Left ventricle myocardium inferior (tissue), 1 donor: ENCODE measurements around the gene LRIG1. TPM values are rescaled to one million over a fixed set of nuclear protein-coding genes. Genes with fewer than 3 reads are reported as not detected.

Source experiments
- DNase-seq: peaks from one replicate; pipeline ENCODE4 v3.0.0-alpha.2; 2020
- H3K27ac ChIP-seq: fragments of 200-600 bp; replicated peaks from 2 replicates; pipeline ENCODE4 v1.8.0; 2021
- H3K27me3 ChIP-seq: fragments of 200-600 bp; 2 replicates; pipeline ENCODE4 v1.8.0; 2021; ENCODE audit warnings: low read depth
- H3K36me3 ChIP-seq: fragments of 200-600 bp; 2 replicates; pipeline ENCODE4 v1.8.0; 2021
- H3K4me1 ChIP-seq: fragments of 200-600 bp; 2 replicates; pipeline ENCODE4 v1.8.0; 2021
- H3K4me3 ChIP-seq: fragments of 200-600 bp; 2 replicates; pipeline ENCODE4 v1.8.0; 2021; ENCODE audit warnings: mild to moderate bottlenecking, moderate library complexity
- H3K9me3 ChIP-seq: fragments of 200-600 bp; replicated peaks from 2 replicates; pipeline ENCODE4 v1.8.0; 2021
- intact Hi-C: fragments of 100-400 bp; cut with micrococcal nuclease; formaldehyde crosslinking; loops from one replicate; pipeline ENCODE4 v1.11.0; 2022
- total RNA-seq: library from RNA; stranded (reverse); fragmentation: NEBNext Ultra II Directional; extraction: Animal tissue kit (Norgen Biotek cat#: 25700); gene quantifications from one replicate; pipeline ENCODE4 v1.2.1, GENCODE V29; 2021
- TF ChIP-seq, protein P1 (sequence below): fragments of 200-600 bp; IDR thresholded peaks from 2 replicates; pipeline ENCODE4 v1.8.0; 2021; ENCODE audit warnings: antibody characterized with exemption, mild to moderate bottlenecking, borderline replicate concordance
- donor health status: DM: no; HTN: yes; CAD: no; lungs with severe emphysema.

The LRIG1 gene
- total RNA-seq, 1 donor from 2014 or later, result 137 TPM

- intact Hi-C loops, result no loop called here
- no peaks in the 10 kb centered on the region for H3K27me3 ChIP-seq
- no peaks in the 10 kb centered on the region for H3K9me3 ChIP-seq
- DNase-seq, result no peak
- no peak overlapping the region for H3K27ac ChIP-seq
- H3K4me3 ChIP-seq, result no peak overlapping the region
- TF ChIP-seq, protein P1, sequence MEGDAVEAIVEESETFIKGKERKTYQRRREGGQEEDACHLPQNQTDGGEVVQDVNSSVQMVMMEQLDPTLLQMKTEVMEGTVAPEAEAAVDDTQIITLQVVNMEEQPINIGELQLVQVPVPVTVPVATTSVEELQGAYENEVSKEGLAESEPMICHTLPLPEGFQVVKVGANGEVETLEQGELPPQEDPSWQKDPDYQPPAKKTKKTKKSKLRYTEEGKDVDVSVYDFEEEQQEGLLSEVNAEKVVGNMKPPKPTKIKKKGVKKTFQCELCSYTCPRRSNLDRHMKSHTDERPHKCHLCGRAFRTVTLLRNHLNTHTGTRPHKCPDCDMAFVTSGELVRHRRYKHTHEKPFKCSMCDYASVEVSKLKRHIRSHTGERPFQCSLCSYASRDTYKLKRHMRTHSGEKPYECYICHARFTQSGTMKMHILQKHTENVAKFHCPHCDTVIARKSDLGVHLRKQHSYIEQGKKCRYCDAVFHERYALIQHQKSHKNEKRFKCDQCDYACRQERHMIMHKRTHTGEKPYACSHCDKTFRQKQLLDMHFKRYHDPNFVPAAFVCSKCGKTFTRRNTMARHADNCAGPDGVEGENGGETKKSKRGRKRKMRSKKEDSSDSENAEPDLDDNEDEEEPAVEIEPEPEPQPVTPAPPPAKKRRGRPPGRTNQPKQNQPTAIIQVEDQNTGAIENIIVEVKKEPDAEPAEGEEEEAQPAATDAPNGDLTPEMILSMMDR, result no peak
- H3K36me3 ChIP-seq, result no peaks in the 10 kb centered on the region
- H3K4me1 ChIP-seq, result no peaks in the 10 kb centered on the region
These were observed 16.4 kb upstream of the LRIG1 start for GRCh38 chr3:66517241-66517640.

GRCh38 chr3:66508461-66508860, 7.6 kb upstream of the LRIG1 start:
- Histone ChIP-seq H3K4me3 (no peak overlapping the region), H3K36me3 (no peaks in the 10 kb centered on the region), H3K27ac (peak overlapping the region; percentile 61), H3K4me1 (peaks cover 9% of the 10 kb centered on the region), H3K27me3 (no peaks in the 10 kb centered on the region), H3K9me3 (no peaks in the 10 kb centered on the region)
- no peak for DNase-seq
- TF ChIP-seq, protein P1, result no peak
- intact Hi-C loops, result no loop called here

DNA sequence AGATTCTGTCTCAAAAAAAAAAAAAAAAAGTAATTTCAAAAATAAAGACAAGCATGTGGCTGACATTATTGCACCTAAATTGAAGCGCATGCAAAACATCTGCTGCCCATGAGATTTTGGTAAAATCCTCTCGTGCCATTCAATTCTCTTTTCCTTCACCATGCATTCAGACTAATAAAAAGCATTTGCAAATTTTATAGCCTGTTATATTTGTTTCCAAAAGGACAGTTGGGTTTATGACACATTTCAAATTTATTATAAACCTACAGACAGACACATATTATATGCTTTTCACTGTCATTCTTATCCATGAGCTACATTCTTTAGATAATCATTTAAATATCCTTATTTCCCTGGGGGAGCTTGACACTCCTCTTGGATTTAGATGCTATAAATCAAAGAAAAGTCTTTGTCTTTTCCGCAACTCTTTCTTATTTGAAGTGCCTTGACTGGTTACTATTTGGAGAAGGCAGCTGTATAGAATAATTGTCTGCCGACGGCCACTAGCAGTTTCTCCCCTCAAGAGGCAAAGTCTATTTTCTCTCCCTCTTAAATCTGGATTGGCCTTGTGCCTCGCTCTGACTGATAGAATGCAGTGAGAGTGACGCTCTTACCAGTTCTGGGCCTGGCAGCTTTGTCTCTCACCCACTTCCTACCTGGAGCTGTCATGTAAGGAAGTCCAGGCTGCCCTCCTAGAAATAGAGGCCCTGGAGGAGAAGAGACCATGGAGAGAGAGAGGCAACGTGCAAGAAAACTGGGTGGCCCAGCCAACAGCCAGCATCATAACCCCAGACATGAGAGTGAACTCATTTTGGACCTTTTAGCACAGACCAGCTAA, 6.8 kb upstream of the LRIG1 start:
- peaks cover 9% of the 10 kb centered on the region for H3K4me1 ChIP-seq
- no peaks in the 10 kb centered on the region for H3K36me3 ChIP-seq
- no peak overlapping the region for H3K4me3 ChIP-seq
- intact Hi-C loops, result no loop called here
- H3K27ac ChIP-seq, result peak overlapping the region; percentile 61
- TF ChIP-seq, protein P1, result peak; percentile 20
- H3K27me3 ChIP-seq, result no peaks in the 10 kb centered on the region
- DNase-seq, result no peak
- no peaks in the 10 kb centered on the region for H3K9me3 ChIP-seq

GRCh38 chr3:66506154-66506553, 5.3 kb upstream of the LRIG1 start:
- peaks cover 17% of the 10 kb centered on the region for H3K4me1 ChIP-seq
- TF ChIP-seq, protein P1, result no peak
- DNase-seq, result no peak
- no peaks in the 10 kb centered on the region for H3K27me3 ChIP-seq
- H3K27ac ChIP-seq, result peak overlapping the region; percentile 53
- no peaks in the 10 kb centered on the region for H3K9me3 ChIP-seq
- intact Hi-C loops, result no loop called here
- H3K4me3 ChIP-seq, result no peak overlapping the region
- H3K36me3 ChIP-seq, result no peaks in the 10 kb centered on the region

DNA sequence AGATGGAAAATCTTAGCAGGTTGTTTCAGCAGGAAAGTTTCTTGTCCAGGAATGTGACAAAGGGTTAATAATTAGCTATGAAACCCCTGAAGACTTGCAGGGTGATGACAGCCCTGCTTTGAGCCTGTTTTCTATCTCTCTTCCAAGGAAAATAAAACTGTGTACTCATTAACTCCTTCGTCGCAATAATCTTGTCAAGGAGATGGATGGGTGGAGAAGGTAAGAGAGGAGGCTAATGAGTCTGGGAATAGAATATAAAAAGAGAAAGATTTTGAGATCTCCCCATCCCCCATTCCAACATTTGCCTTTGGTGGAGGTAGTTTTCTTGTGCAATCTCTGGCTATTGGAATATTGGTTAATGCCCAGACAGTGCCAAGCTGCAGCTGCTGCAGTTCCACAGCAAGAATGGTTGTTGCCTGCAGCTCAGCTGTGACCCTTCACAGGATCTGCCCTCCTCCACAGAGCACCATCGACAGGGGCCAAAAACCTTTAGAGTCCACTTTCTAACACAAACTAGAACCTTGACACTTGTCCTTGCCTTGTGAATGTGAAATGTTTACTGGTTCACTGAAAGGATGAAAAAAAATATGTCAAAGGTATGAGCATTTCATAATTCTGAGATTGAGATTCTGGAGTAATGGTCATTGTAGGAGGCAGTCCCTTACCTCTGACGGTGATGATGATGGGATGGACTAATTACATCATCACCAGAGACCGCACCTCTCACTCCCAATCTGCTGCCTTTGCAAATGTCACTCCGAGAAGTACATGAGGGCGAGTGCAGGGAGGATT, 4.2 kb upstream of the LRIG1 start:
- Histone ChIP-seq H3K4me1 (peaks cover 24% of the 10 kb centered on the region), H3K36me3 (no peaks in the 10 kb centered on the region), H3K9me3 (no peaks in the 10 kb centered on the region), H3K27ac (peak overlapping the region; percentile 53), H3K4me3 (no peak overlapping the region), H3K27me3 (no peaks in the 10 kb centered on the region)
- TF ChIP-seq, protein P1, result no peak
- intact Hi-C loops, result loop anchor here (5.0 kb wide), 1 partner anchor 53 kb away; no protein-coding TSS in a partner anchor
- no peak for DNase-seq
